Activated B cell treated with CpG ODN at 0.5 μM for 24 hours (primary cell): ENCODE data around the gene PPT1. TPM values are rescaled to one million over a fixed set of nuclear protein-coding genes. Genes with fewer than 3 reads are reported as not detected.

Source experiments
- ATAC-seq: fragments of 200-7000 bp; cut with Tn5 transposase; one replicate; pipeline ENCODE4 v1.10.0; 2021; ENCODE audit warnings: low read depth, mild to moderate bottlenecking, moderate library complexity
- CTCF ChIA-PET: fragments of 350-600 bp; sonication (Branson Sonifier 250); formaldehyde crosslinking; loops from one replicate; lab custom pipeline; 2021; ENCODE audit warnings: antibody characterized with exemption; lab: Charles Lee
- POLR2A ChIA-PET: fragments of 350-600 bp; sonication (Branson Sonifier 250); formaldehyde crosslinking; loops from one replicate; lab custom pipeline; 2021; ENCODE audit warnings: antibody characterized with exemption; lab: Charles Lee
- DNase-seq: peaks from one replicate; pipeline ENCODE4 v3.0.0; 2022
- H3K27ac Mint-ChIP-seq: one replicate; pipeline ENCODE4 v1.8.0; 2020; ENCODE audit warnings: mixed read lengths
- H3K27me3 Mint-ChIP-seq: one replicate; pipeline ENCODE4 v1.8.0; 2021; ENCODE audit warnings: mixed read lengths
- H3K36me3 Mint-ChIP-seq: one replicate; pipeline ENCODE4 v1.8.0; 2021; ENCODE audit warnings: low read depth, mixed read lengths
- H3K4me1 Mint-ChIP-seq: one replicate; pipeline ENCODE4 v1.8.0; 2021; ENCODE audit warnings: mixed read lengths
- H3K4me3 Mint-ChIP-seq: one replicate; pipeline ENCODE4 v1.8.0; 2020; ENCODE audit warnings: mild to moderate bottlenecking, mixed read lengths
- H3K9me3 Mint-ChIP-seq: one replicate; pipeline ENCODE4 v1.8.0; 2020; ENCODE audit warnings: mixed read lengths
- intact Hi-C: fragments of 100-400 bp; cut with micrococcal nuclease; formaldehyde crosslinking; loops from one replicate; pipeline ENCODE4 v1.15.1; 2024
- total RNA-seq: library from RNA; stranded (reverse); gene quantifications from 2 replicates; pipeline ENCODE4 v1.2.3, GENCODE V29; 2022
- TF ChIP-seq, protein P1 (sequence below): fragments of 200-600 bp; IDR thresholded peaks from one replicate; pipeline ENCODE4 v1.8.0; 2022; ENCODE audit warnings: antibody characterized with exemption, mild to moderate bottlenecking

PPT1 gene
- total RNA-seq, 1 donor from 2014 or later, result 41.8 TPM

DNA sequence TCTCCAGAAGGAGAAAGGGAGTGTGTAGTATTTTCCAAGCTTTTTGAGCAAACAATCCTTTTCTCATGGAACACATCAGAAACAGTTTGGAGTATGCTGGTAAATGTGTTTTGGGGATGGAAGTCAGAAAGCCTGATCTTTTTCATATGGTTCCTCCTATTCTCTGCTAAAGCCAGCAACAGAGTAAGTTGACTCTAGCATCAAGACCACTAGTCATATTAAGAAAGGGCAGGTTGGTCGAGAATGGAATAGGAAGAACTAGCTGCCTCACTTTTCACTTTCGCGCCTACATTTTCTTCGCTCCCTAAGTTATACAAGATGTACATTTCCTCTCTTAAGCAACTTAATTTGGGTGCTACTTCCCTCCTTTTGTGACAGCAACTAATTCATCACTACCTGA is 24.0 kb downstream of the PPT1 start:
- Mint-ChIP-seq H3K36me3 (peaks cover 75% of the 10 kb centered on the region), H3K27me3 (no peaks in the 10 kb centered on the region), H3K27ac (peak overlapping the region; percentile 8), H3K4me3 (no peak overlapping the region), H3K9me3 (no peaks in the 10 kb centered on the region), H3K4me1 (peaks cover 8% of the 10 kb centered on the region)
- DNase-seq (no peak), ATAC-seq (no peak)
- intact Hi-C loops, result no loop called here
- CTCF ChIA-PET, result no interaction called here
- POLR2A ChIA-PET, result interaction anchor here (0.5 to 2.9 kb wide), 2 partner anchors 8 to 26 kb away, joined by 3 to 12 read pairs; no protein-coding TSS in a partner anchor
- TF ChIP-seq, protein P1, sequence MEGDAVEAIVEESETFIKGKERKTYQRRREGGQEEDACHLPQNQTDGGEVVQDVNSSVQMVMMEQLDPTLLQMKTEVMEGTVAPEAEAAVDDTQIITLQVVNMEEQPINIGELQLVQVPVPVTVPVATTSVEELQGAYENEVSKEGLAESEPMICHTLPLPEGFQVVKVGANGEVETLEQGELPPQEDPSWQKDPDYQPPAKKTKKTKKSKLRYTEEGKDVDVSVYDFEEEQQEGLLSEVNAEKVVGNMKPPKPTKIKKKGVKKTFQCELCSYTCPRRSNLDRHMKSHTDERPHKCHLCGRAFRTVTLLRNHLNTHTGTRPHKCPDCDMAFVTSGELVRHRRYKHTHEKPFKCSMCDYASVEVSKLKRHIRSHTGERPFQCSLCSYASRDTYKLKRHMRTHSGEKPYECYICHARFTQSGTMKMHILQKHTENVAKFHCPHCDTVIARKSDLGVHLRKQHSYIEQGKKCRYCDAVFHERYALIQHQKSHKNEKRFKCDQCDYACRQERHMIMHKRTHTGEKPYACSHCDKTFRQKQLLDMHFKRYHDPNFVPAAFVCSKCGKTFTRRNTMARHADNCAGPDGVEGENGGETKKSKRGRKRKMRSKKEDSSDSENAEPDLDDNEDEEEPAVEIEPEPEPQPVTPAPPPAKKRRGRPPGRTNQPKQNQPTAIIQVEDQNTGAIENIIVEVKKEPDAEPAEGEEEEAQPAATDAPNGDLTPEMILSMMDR, result no peak

DNA sequence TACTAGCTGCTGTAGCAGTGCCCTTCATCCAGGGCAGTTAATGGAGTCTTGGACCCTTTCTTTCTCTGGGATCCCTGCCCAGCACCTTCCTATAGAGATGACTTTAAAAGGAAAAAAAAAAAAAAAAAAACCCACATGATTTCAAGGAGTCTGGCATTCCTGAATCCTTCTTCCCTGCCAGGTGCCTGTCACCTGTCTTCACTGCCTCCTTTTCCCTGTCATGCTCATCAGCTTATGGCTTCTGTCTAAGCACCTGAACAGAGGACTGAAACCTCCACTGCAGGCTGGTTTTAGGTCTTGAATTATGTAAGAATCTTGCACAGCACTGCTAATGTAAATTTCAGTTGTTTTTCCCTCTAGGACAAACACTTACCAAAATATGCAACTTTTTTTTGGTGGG is 24.9 kb downstream of the PPT1 start:
- CTCF ChIA-PET, result interaction anchor here (1.3 kb wide), 1 partner anchor 8 kb away, joined by 3 read pairs; no protein-coding TSS in a partner anchor
- Mint-ChIP-seq H3K36me3 (peaks cover 79% of the 10 kb centered on the region), H3K9me3 (no peaks in the 10 kb centered on the region), H3K4me3 (no peak overlapping the region), H3K4me1 (peaks cover 12% of the 10 kb centered on the region), H3K27me3 (no peaks in the 10 kb centered on the region), H3K27ac (peak overlapping the region; percentile 39)
- ATAC-seq, result no peak
- POLR2A ChIA-PET, result no interaction called here
- TF ChIP-seq, protein P1, result no peak
- no peak for DNase-seq
- intact Hi-C loops, result no loop called here

DNA sequence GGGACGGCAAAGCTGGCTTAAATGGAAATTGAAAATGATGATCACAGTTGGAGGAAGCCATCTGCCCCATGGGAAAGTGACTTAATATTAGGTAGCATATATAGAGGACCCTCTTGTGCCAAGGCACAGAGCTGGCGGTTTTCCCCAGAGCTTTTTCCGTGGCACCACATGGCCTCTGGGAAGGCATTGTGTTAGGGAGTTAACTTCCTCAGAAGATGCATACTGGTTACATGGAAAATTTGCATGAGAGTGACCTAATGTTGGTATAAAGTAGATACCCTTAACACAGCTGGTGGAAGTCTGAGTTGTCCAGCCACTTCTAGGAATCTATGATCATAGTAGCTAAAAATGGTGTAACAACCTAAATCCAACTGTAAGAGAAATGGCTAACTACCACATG is 29.2 kb downstream of the PPT1 start:
- intact Hi-C loops, result no loop called here
- Mint-ChIP-seq H3K27me3 (no peaks in the 10 kb centered on the region), H3K4me3 (no peak overlapping the region), H3K9me3 (no peaks in the 10 kb centered on the region), H3K27ac (no peak overlapping the region), H3K4me1 (peaks cover 43% of the 10 kb centered on the region), H3K36me3 (peaks cover 91% of the 10 kb centered on the region)
- no peak for DNase-seq
- TF ChIP-seq, protein P1, result no peak
- CTCF ChIA-PET, result no interaction called here
- ATAC-seq, result no peak
- POLR2A ChIA-PET, result interaction anchor here (0.9 kb wide), 1 partner anchor 29 kb away, joined by 3 read pairs; no protein-coding TSS in a partner anchor

DNA sequence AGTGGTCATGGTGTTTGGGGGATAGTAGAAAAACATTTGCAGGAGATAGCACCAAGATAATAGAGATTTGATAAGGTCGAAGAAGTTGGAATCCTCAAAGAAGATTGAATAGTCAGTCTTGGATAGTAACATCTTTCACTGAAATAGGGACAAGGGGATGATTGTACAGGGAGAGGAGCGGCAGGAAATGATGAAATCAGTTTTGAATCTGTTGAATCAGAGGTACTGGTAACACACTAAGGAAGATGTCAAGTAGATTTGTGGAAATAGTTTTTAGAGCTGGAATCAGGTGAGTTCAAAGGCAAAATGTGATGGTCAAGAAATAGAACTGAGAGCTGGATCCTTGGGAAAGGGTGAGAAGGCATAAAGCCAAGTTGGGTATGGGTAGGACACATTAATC is 30.0 kb downstream of the PPT1 start:
- POLR2A ChIA-PET, result interaction anchor here (5.0 kb wide), 1 partner anchor 26 kb away, joined by 90 read pairs; the partner anchor contains the start of gene CAP1

More for the DNA sequence above, 30.0 kb downstream of the PPT1 start:
- Mint-ChIP-seq H3K4me3 (no peak overlapping the region), H3K4me1 (peaks cover 50% of the 10 kb centered on the region), H3K27me3 (no peaks in the 10 kb centered on the region), H3K9me3 (no peaks in the 10 kb centered on the region), H3K36me3 (peaks cover 89% of the 10 kb centered on the region), H3K27ac (peak overlapping the region; percentile 57)
- intact Hi-C loops, result no loop called here
- DNase-seq (no peak), ATAC-seq (no peak)
- TF ChIP-seq, protein P1, result no peak
- CTCF ChIA-PET, result no interaction called here
